ENCODE results near the gene PZP. TPM values are rescaled to one million over a fixed set of nuclear protein-coding genes. Genes with fewer than 3 reads are reported as not detected.

PZP gene
- total RNA-seq (2021; fragmentation: NEBNext Ultra II Directional; extraction: Animal tissue kit (Norgen Biotek cat#: 25700)) (not detected in 2 replicates), polyA plus RNA-seq (2011; rRNA removed) (0.05 and 0.08 TPM in 2 replicates), polyA minus RNA-seq (2011; rRNA and poly(A)+ RNA removed) (0.61 TPM in 1 of 2 replicates, not detected in the other)
- 0.05 TPM for polyA plus RNA-seq (2011; cell fraction: cytosol; rRNA removed)
- 0.21 TPM for polyA plus RNA-seq (2011; cell fraction: nucleus; rRNA removed)
- polyA plus RNA-seq (2012, experiment 1 of 2), result 0.05 to 0.12 TPM in 2 of 4 replicates, not detected in the others
- polyA plus RNA-seq (2012, experiment 2 of 2), result not detected
- 0.34 TPM for polyA plus RNA-seq (2013, experiment 1 of 2)
- 0.20 TPM for polyA plus RNA-seq (2013, experiment 2 of 2)
- polyA minus RNA-seq (2011; cell fraction: cytosol; rRNA and poly(A)+ RNA removed), result not detected
- 1.3 TPM for polyA minus RNA-seq (2011; cell fraction: nucleus; rRNA and poly(A)+ RNA removed)
- long read RNA-seq, experiment 1, result 0 reads
- long read RNA-seq, experiment 2, result 0 reads

GRCh38 chr12:9208229-9208628, at the start of gene PZP:
PZP (minus strand) TSS chr12:9208395; CDS start chr12:9208341, 54 bp downstream.
- H3K27ac ChIP-seq (ENCODE audit: low read depth, low read length), result no peak within 1 kb of the TSS
- no peaks in the 10 kb centered on the region for H3K36me3 ChIP-seq (ENCODE audit: control insufficient read depth in 2 of 4, insufficient read depth in 4 of 4, low read length in 3 of 4)
- H2BK5ac ChIP-seq (ENCODE audit: low read depth, low read length), result no peak within 1 kb of the TSS
- no peaks in the 10 kb centered on the region for H3K4me1 ChIP-seq (replicated peaks in 1 of 4; ENCODE audit: control insufficient read depth in 3 of 4, insufficient read depth in 4 of 4, low read length in 3 of 4)
- H4K91ac ChIP-seq (replicated peaks; ENCODE audit: insufficient read length, low read length), result no peak within 1 kb of the TSS
- no peak within 1 kb of the TSS for H3K18ac ChIP-seq (ENCODE audit: extremely low read depth, low read length)
- H3K56ac ChIP-seq (replicated peaks; ENCODE audit: insufficient read length, low read depth, low read length), result no peak within 1 kb of the TSS
- no peak within 1 kb of the TSS for H2BK120ac ChIP-seq (replicated peaks; ENCODE audit: low read depth, low read length)
- no peak within 1 kb of the TSS for H4K5ac ChIP-seq (ENCODE audit: insufficient read length, low read depth, low read length)
- H4K20me1 ChIP-seq (replicated peaks in 1 of 2; ENCODE audit: control insufficient read depth in 1 of 2, insufficient read depth in 2 of 2, low read length in 2 of 2), result no peaks in the 10 kb centered on the region
- DNase-seq (ENCODE audit: low read depth in 1 of 2, low spot score in 2 of 2) (no peak), FAIRE-seq (no peak)
- no peak within 1 kb of the TSS for H3K4ac ChIP-seq (replicated peaks; ENCODE audit: insufficient read length, low read depth, low read length)
- no peaks in the 10 kb centered on the region for H3K79me1 ChIP-seq (ENCODE audit: low read depth, low read length)
- no peaks in the 10 kb centered on the region for H3K79me2 ChIP-seq (ENCODE audit: control insufficient read depth in 1 of 2, insufficient read depth in 2 of 2, low read length in 2 of 2)
- H3K9ac ChIP-seq (replicated peaks in 1 of 4; ENCODE audit: extremely low read depth in 1 of 4, low read depth in 3 of 4, low read length in 3 of 4), result no peak within 1 kb of the TSS
- H2AK5ac ChIP-seq (ENCODE audit: low read depth, low read length), result no peak within 1 kb of the TSS
- POLR2A ChIA-PET (ENCODE audit: partially characterized antibody), result no interaction called here
- H2BK12ac ChIP-seq (ENCODE audit: low read depth, low read length), result no peak within 1 kb of the TSS
- no peaks in the 10 kb centered on the region for H3K23me2 ChIP-seq (ENCODE audit: low read depth, low read length)
- H3K9me3 ChIP-seq (ENCODE audit: insufficient read depth in 2 of 2, low read depth in 1 of 2, low read length in 1 of 2), result no peaks in the 10 kb centered on the region
- WGBS, 2 experiments (ENCODE audit: extremely low coverage in 1 of 2, insufficient coverage in 1 of 2, insufficient read length in 1 of 2, insufficient replicate concordance in 2 of 2, low coverage in 1 of 2, low lambda C conversion rate in 2 of 2, missing lambda C conversion rate in 1 of 2), result 91% methylated on average over 3 of the region's 3 CpGs; no CpG with 5 or more reads in 1 of the 2 experiments
- H2AFZ ChIP-seq (ENCODE audit: low read length), result no peak within 1 kb of the TSS
- no peak within 1 kb of the TSS for H4K8ac ChIP-seq (ENCODE audit: extremely low read depth, insufficient read depth, low read length)
- H3K14ac ChIP-seq (ENCODE audit: insufficient read length), result no peak within 1 kb of the TSS
- H2BK15ac ChIP-seq (ENCODE audit: low read length), result no peak within 1 kb of the TSS
- H3K4me2 ChIP-seq (ENCODE audit: insufficient read depth in 1 of 2, low read depth in 2 of 2, low read length in 2 of 2), result no peak within 1 kb of the TSS
- CTCF ChIA-PET (ENCODE audit: partially characterized antibody), result no interaction called here
- no peak within 1 kb of the TSS for H3K23ac ChIP-seq (ENCODE audit: insufficient read length)
- H3K4me3 ChIP-seq (ENCODE audit: extremely low read depth in 1 of 4, insufficient read depth in 2 of 4, low read depth in 3 of 4, low read length in 4 of 4), result no peak within 1 kb of the TSS
- 0 out of 2 replicates have a peak within 1 kb of the TSS, but pooled peaks have one; percentile 19 for H2BK20ac ChIP-seq (ENCODE audit: low read length)
- H3K27me3 ChIP-seq (replicated peaks in 1 of 4; ENCODE audit: control insufficient read depth in 3 of 4, extremely low read depth in 1 of 4, insufficient read depth in 3 of 4, low read length in 3 of 4), result no peaks in the 10 kb centered on the region
